Forelimb muscle (tissue), 1 donor: ENCODE results near the gene ERC2. TPM values are rescaled to one million over a fixed set of nuclear protein-coding genes. Genes with fewer than 3 reads are reported as not detected.

Experiments
- DNase-seq: peaks from one replicate; pipeline ENCODE4 v3.0.0-alpha.2; 2013; ENCODE audit warnings: low read depth
- polyA plus RNA-seq: library from polyadenylated mRNA; unstranded; fragments of 120-200 nt; gene quantifications from one replicate; pipeline ENCODE4 v1.2.1, GENCODE V29; 2013; ENCODE audit not compliant: insufficient read length

The ERC2 gene
- polyA plus RNA-seq, 1 donor: 1.2 TPM

DNA sequence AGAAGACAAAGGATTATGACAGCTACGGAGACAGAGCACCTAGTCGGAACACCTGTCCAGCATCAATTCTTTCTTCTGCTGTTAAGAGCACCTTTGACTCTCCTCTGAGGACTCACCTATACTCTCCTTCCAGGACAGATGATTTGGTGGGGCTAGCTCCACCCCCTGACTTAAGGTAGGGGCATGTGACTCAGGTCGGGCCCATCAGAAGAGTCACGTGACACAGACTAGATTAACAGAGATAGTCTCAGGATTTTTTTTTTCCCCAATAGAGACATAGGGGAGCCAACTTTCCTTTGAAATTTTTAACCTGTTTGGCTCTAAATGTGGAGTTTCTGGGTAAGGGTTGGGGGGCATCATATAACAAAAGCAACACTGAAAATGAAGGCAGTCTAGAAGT is 969.7 kb downstream of the ERC2 start:
- DNase-seq: no peak

GRCh38 chr3:55497250-55497649 is 971.0 kb downstream of the ERC2 start:
- DNase-seq: no peak

DNA sequence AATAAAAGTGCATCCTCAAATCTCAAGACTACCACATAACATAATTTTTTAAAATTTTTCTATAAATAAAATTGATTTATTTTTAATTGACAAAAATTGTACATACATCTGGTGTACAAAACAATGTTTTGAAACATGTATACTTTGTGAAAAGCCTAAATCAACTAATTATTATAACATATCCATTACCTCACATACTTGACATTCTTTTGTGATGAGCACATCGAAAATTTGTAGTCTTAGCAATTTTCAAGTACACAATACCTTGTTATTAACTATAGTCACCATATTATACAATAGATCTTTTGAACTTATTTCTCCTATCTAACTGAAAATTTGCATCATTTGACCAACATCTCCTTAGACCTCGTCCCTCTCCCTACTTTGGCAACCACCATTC is 973.3 kb downstream of the ERC2 start:
- no peak for DNase-seq

DNA sequence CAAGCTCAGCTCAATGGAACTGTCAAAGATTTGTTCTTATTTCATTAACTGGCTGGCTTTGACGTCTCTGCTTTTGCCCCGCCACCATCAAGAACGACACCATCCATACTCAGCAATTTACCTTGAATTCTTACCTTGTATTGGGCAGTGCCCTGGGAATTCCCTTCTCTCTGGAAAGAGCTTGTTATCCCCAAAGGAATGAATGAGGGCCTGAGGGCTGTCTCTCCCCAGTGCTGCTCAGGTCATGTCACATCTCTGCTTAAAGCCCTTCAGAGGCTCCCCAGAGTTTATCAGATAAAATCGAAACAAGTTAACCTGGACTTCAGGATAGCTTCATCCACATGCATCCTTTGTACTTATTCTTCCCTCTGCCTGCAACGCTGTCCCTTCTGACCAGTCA is 975.3 kb downstream of the ERC2 start:
- DNase-seq: no peak

DNA sequence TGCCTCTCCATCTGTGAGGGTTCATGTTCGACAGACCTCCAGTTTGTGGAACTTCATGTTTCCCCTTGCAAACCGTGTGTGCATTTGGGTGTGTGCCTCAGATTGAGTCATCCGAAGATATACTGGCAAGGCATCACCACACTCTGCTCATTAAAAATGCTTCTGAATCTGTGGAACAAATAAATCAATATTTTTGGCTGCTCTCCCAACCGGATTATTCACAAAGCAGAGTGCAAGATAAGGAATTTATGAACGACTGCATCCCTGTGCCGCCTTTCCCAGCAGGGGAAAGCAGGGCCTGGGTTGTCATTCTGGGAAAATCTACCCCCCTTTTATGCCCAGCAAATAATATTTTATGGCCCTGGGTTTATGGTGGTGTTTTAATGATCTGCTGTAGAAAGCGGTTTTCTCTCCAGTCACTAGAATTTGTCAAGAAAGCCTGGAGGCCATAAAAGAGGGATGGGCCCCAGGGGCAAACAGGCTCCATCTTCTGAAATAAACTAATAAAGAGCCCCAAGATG is 976.9 kb downstream of the ERC2 start:
- DNase-seq: no peak

- no peak for DNase-seq
Observed at GRCh38 chr3:55490276-55490913, 977.9 kb downstream of the ERC2 start.

DNA sequence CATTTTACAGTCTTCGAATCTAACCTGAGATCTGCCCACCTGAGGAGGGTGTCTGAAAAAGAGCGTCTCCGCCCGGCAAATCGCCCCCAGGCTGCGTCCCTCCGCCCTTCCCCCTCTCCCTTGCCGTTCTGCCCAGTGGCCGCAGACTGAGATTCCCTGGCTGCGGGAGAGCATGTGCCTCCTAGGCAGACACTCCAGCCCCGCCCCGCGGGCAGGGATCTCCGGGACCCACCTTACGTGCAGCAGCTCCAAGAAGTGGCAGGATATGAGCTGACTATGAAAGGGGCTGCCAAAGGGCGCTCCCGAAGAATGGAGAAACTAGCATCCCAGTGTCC is 978.5 kb downstream of the ERC2 start:
- no peak for DNase-seq

DNA sequence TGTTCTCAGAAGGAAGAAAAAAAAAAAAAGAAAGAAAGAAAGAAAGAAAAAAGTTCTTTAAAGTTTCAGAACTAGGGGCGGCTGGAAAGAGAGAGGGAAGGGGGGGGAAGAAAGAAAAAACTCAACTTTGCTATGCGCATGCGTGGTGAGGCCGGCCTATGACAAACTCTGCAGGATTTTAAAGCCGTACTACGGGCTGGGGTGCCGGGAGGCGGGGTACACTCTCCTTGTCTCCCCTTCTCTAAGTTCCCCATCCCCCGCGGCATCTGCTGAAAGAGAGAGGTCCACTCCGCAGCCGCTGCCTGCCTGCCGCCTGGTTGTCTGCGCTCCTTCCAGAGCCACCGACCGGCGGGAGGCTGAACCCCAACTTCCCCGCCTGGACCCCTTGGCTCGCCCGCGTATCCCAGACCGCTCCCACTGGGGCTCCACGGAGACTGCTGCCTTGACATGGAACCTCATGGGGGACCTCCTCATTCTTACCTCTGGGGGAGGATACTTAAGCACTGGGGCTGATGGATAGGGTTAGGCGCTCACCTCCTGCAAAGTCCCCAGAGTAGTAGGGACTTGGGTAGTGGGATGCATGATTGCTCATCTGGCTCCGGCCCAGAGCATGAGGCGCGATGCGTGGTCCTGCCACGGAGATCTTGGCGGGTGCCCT is 979.7 kb downstream of the ERC2 start:
- no peak for DNase-seq

DNA sequence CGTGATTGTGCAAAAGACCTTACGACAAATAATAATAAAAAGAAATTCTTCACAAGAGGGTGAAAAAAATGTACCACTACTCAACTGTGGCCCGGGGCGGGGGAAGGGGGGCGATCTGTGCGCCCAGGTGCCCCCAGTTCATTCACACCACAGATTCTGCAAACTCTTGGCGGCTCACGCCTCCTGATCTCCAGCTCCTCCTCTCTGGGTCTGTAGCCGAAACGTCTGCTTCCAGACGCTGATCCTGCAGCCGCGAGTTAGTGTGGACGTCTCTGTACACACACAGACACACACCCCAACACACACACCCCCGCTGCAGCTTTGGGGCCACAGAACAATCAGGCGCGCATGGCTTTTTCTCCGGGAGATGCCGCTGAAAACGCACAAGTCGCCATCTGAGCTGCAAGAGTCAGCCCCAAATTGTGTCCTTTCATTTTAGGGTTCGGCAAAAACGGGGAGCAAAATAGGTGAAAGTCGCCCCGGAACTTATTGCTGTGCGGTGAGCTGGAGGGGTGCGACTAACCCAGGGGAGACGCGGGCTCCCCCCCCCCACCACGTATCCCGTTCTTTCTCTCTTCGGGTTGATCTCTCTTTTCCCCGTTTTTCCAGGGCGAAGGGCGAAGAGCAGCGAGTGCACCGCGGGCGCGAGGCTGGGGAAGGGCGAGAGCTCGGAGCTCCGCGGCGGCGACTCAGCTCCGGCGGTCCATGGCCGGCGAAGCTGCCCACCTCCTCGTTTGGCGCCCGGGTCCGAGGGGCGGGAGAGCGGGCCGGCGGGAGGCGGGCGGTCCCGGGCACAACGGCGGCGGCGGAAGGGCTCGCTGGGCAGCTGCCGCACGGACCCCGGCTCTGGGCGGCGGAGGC is 980.7 kb downstream of the ERC2 start:
- no peak for DNase-seq

- no peak for DNase-seq
Observed at GRCh38 chr3:55486857-55487380, 981.3 kb downstream of the ERC2 start, which contains the start of gene WNT5A. Gene WNT5A, minus strand, starts transcription at chr3:55487306. Its CDS starts 321 bp downstream, at chr3:55486985.

DNA sequence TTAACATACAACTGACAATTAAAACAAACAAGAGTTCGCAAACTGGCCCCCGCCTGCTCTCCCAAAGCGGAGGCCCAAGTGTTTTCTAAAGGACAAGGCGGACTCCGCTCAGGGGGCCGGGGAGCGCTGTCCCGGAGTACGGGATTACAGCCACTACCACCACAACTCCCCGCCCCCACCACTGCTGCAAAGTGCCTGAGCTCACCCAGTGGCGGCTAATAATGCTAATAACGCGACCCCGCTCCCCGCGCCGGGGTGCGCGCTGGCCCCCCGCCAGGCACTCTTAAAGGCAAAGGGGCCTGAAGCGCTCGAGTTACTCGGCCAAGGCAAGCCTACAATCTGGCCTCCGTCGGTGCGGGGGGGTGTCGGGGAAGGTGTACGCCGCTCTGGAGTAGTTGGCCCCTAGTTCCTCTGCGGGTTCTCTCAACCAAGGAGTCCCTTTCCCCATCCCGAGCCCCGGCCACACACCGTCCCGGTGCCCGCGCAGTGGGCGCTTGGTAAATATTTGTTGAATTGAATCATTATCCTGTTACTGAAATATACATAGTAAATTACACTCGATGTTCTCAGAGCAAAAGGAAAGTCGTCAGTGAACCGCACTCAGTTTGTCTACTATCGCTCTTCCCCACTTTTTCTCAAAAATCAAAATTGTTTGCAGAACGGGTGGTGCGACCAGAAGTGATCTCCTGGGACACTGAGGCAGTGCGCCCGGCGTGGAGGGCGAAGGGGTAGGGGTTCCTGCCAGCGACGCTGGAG is 982.0 kb downstream of the ERC2 start:
- no peak for DNase-seq

GRCh38 chr3:55484801-55485791 is 983.2 kb downstream of the ERC2 start:
- DNase-seq: no peak

GRCh38 chr3:55484191-55484689 is 984.0 kb downstream of the ERC2 start:
- DNase-seq: no peak

GRCh38 chr3:55483196-55484095 is 984.8 kb downstream of the ERC2 start:
- DNase-seq: no peak

DNA sequence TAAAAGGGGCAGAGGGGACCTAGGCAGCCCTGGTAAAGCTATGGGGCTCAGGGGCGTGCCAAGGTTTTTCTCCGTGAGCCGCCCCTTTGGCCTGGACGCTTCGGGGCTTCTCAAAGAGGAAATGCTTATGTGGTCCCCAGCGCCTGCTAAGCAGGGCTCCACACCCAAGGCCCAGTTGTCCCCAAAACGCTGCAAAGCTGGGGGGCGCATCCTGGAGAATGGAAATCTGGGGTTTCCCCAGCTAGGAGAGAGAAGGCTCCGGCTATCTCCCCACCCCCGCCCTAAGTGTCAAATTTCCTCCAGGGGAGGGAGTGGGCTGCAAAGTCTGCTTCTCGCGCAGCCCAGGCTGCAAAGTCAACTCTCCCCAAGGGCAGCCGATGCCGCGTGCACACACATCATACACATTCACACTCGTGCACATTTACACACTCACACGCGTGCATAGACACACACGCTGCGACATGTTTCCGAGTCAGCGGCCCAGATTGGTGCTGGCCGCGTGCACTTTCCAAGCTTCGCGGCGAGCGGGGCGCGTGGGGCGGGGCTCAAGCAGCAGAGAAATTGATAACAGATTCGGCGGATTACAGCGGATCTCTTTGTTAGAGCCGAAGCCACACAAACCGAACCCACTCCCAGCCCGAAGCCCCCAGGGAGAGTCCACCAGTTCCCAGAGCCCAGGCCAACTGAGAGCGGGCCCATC is 985.6 kb downstream of the ERC2 start:
- DNase-seq: no peak

DNA sequence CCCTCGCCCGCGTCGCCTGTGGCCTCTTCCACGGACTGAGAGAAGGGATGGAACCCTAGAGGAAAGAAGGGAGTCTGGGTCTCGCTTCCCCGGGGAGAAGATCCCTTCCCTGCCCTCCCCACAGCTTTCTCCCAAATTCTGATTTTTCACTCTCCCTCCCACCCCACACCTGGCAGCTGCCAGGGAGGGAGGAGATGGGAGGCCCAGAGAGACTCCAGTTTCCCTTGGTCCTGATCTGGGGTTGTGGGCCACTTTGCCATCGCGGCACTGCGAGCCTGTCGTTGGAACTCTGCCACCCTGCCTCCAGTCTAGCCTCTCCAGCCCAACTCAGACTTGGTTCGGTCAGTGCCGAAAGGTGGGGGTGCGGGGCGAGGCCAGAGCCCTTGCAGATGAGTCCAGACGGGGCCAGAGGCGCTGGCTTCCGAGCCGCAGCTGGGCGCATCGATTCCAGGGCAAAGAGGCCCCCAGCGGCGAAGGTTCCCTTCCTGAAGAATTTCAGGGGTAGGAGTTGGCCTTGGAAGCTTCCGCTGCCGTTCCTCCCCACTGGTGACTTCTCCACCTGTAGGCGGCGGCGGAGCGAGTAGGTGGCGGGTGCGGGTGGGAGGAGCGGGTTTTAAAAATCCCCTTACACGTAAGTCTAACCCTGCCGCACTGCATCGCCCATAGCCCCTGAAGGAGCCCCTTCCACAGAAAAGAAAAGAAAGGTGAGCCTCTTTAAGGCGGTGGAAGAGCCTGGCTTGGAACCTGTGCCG is 986.3 kb downstream of the ERC2 start:
- no peak for DNase-seq

DNA sequence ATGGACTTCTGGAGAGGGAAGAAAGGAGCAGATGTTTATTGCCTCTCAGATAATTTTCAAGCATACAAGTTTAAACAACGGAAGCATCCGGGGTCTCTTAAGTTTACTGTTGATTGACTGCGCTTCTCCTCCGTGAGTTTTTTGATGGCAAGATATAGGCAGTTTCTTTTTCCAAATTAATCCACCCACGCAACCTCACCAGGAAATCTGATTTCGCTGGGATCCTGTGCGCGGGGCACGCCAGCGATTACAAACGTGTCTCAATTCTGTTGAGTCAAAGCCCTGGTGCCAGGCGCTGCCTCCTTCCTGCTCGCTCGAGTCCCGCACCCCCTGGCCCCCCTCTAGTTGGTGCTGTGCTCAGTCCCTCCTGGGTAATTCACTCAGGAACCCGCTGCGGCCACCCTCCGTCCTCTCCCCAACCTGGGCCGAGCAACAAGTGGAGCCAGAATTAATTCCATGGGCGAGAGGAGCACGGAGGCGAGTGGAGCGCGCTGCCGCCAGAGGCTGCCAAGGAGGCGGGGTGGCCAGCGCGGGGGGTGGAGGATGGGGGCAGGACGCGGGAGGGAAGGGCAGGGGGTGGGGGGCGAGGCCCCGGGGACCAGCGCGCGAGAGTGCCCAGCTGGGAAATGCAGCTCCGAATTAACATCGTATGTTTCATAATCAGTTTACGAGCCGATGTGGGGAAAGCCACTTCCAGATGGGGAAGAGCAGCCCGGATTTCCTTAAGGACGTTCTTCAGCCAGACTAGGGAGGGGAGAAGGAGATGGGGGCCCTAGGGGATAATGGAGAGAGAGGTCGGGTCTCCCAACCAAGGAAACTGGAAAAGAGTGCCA is 987.1 kb downstream of the ERC2 start:
- no peak for DNase-seq
